Natural killer cell (primary cell): ENCODE data around the gene AKAP7. TPM values are rescaled to one million over a fixed set of nuclear protein-coding genes. Genes with fewer than 3 reads are reported as not detected.

Source experiments
- ATAC-seq, 3 donors: fragments of 150-1000 bp in 2 of 3; fragments of 200-7000 bp in 1 of 3; cut with Tn5 transposase; 1 replicate in 1 of 3; 2 replicates in 2 of 3; pipeline ENCODE4 v1.10.0; 2021; ENCODE audit warnings: mild to moderate bottlenecking in 2 of 3, moderate library complexity in 2 of 3
- DNase-seq, 2 donors: peaks; one replicate each; pipeline versions ENCODE4 v3.0.0 to v3.0.0-alpha.2; 2013 to 2021; ENCODE audit warnings: mixed read lengths in 1 of 2
- H3K27ac ChIP-seq: one replicate; pipeline ENCODE4 v1.5.1; 2013; ENCODE audit warnings: mild to moderate bottlenecking, low read length
- H3K27me3 ChIP-seq: one replicate; pipeline ENCODE4 v1.6.1; 2013; ENCODE audit warnings: low read length; ENCODE audit not compliant: control insufficient read depth, insufficient read depth
- H3K36me3 ChIP-seq: one replicate; pipeline ENCODE4 v1.6.1; 2013; ENCODE audit warnings: low read length; ENCODE audit not compliant: control insufficient read depth, insufficient read depth
- H3K4me1 ChIP-seq: one replicate; pipeline ENCODE4 v1.6.1; 2013; ENCODE audit warnings: low read length; ENCODE audit not compliant: control insufficient read depth, insufficient read depth
- H3K4me3 ChIP-seq: one replicate; pipeline ENCODE4 v1.5.1; 2013; ENCODE audit warnings: low read length
- H3K9me3 ChIP-seq: one replicate; pipeline ENCODE4 v1.6.1; 2013; ENCODE audit warnings: low read length; ENCODE audit not compliant: control insufficient read depth, insufficient read depth
- H3K27ac Mint-ChIP-seq, 2 donors: one replicate each; pipeline ENCODE4 v1.8.0; 2022; ENCODE audit warnings: mild to moderate bottlenecking in 2 of 2, mixed read lengths in 2 of 2, moderate library complexity in 1 of 2
- H3K27me3 Mint-ChIP-seq, 2 donors: one replicate each; pipeline ENCODE4 v1.8.0; 2022; ENCODE audit warnings: low read depth in 2 of 2, mixed read lengths in 2 of 2
- H3K36me3 Mint-ChIP-seq: one replicate; pipeline ENCODE4 v1.8.0; 2022; ENCODE audit warnings: mixed read lengths
- H3K4me1 Mint-ChIP-seq, 2 donors: one replicate each; pipeline ENCODE4 v1.8.0; 2022; ENCODE audit warnings: mixed read lengths in 2 of 2
- H3K4me3 Mint-ChIP-seq: one replicate; pipeline ENCODE4 v1.8.0; 2022; ENCODE audit warnings: mild to moderate bottlenecking, moderate library complexity, mixed read lengths
- H3K9me3 Mint-ChIP-seq, 2 donors: one replicate each; pipeline ENCODE4 v1.8.0; 2022; ENCODE audit warnings: mixed read lengths in 2 of 2
- CTCF ChIP-seq: fragments of 200-600 bp; IDR thresholded peaks from one replicate; pipeline ENCODE4 v1.8.0; 2022; ENCODE audit warnings: antibody characterized with exemption
- WGBS: methylation state at CpG from one replicate; pipeline ENCODE4 v1.1.7; 2013; ENCODE audit warnings: missing lambda C conversion rate; ENCODE audit not compliant: insufficient coverage; 5-methylcytosine and 5-hydroxymethylcytosine counted together
- intact Hi-C: fragments of 100-400 bp; cut with micrococcal nuclease; formaldehyde crosslinking; loops from one replicate; pipeline ENCODE4 v1.14.2; 2022
- total RNA-seq, 4 donors: library from RNA; stranded (reverse); fragments of 120-200 nt in 1 of 4; gene quantifications; one replicate each; pipeline versions ENCODE4 v1.2.3 to v1.2.4, GENCODE V29; 2013 to 2022

The AKAP7 gene
- total RNA-seq, 3 donors from 2014 or later (not counting 1 experiment from before 2014, with no cell fraction given), result 13.5 to 21.0 (median 14.7) TPM

GRCh38 chr6:131251590-131252199 is 116.4 kb downstream of the AKAP7 start:
- H3K4me1 Mint-ChIP-seq, result peaks cover 37 to 44% of the 10 kb centered on the region in 2 donors
- no peak for DNase-seq
- no peaks in the 10 kb centered on the region for H3K36me3 Mint-ChIP-seq
- H3K4me3 Mint-ChIP-seq, result no peak overlapping the region
- Histone ChIP-seq H3K9me3 (no peaks in the 10 kb centered on the region), H3K4me1 (peaks cover 5% of the 10 kb centered on the region), H3K27ac (no peak overlapping the region), H3K4me3 (no peak overlapping the region), H3K36me3 (no peaks in the 10 kb centered on the region), H3K27me3 (no peaks in the 10 kb centered on the region)
- intact Hi-C loops, result no loop called here
- no peak for ATAC-seq
- no peak overlapping the region for H3K27ac Mint-ChIP-seq
- 88% methylated on average over 3 of the region's 3 CpGs for WGBS
- H3K27me3 Mint-ChIP-seq, result no peaks in the 10 kb centered on the region
- no peaks in the 10 kb centered on the region for H3K9me3 Mint-ChIP-seq
- TF ChIP-seq CTCF, result no peak

- no peak for TF ChIP-seq CTCF
- Histone ChIP-seq H3K27me3 (no peaks in the 10 kb centered on the region), H3K36me3 (no peaks in the 10 kb centered on the region), H3K4me1 (peaks cover under 1% of the 10 kb centered on the region), H3K27ac (no peak overlapping the region), H3K4me3 (no peak overlapping the region), H3K9me3 (no peaks in the 10 kb centered on the region)
- peak in 1 of 3 donors; percentile 32 for ATAC-seq
- Mint-ChIP-seq H3K36me3 (no peaks in the 10 kb centered on the region), H3K4me1 (peaks cover 43 to 48% of the 10 kb centered on the region in 2 donors), H3K27me3 (no peaks in the 10 kb centered on the region), H3K27ac (peak overlapping the region; percentile 5 to 27), H3K4me3 (no peak overlapping the region), H3K9me3 (no peaks in the 10 kb centered on the region)
- peak in 1 of 2 donors; percentile 23 for DNase-seq
- intact Hi-C loops, result no loop called here
Measured at GRCh38 chr6:131255434-131255833, 120.2 kb downstream of the AKAP7 start.

- H3K9me3 ChIP-seq, result no peaks in the 10 kb centered on the region
- Mint-ChIP-seq H3K4me1 (peaks cover 38 to 43% of the 10 kb centered on the region in 2 donors), H3K4me3 (no peak overlapping the region), H3K27me3 (no peaks in the 10 kb centered on the region), H3K27ac (peak overlapping the region; percentile 5 to 27), H3K36me3 (no peaks in the 10 kb centered on the region), H3K9me3 (no peaks in the 10 kb centered on the region)
- H3K4me1 ChIP-seq, result no peaks in the 10 kb centered on the region
- no peaks in the 10 kb centered on the region for H3K36me3 ChIP-seq
- intact Hi-C loops, result no loop called here
- no peaks in the 10 kb centered on the region for H3K27me3 ChIP-seq
- no peak overlapping the region for H3K27ac ChIP-seq
- WGBS, result 96% methylated on average over 1 of the region's 2 CpGs
- TF ChIP-seq CTCF, result no peak
- DNase-seq (no peak), ATAC-seq (no peak)
- H3K4me3 ChIP-seq, result no peak overlapping the region
Measured at GRCh38 chr6:131255911-131256310, 120.6 kb downstream of the AKAP7 start.

- H3K36me3 ChIP-seq, result no peaks in the 10 kb centered on the region
- H3K27me3 Mint-ChIP-seq, result no peaks in the 10 kb centered on the region
- H3K4me3 Mint-ChIP-seq, result no peak overlapping the region
- intact Hi-C loops, result no loop called here
- H3K9me3 ChIP-seq, result no peaks in the 10 kb centered on the region
- H3K4me3 ChIP-seq, result no peak overlapping the region
- no peak for TF ChIP-seq CTCF
- no peaks in the 10 kb centered on the region for H3K4me1 ChIP-seq
- H3K27ac ChIP-seq, result no peak overlapping the region
- no peak overlapping the region for H3K27ac Mint-ChIP-seq
- no peaks in the 10 kb centered on the region for H3K9me3 Mint-ChIP-seq
- H3K36me3 Mint-ChIP-seq, result no peaks in the 10 kb centered on the region
- WGBS, result 94% methylated on average over 2 of the region's 2 CpGs
- H3K27me3 ChIP-seq, result no peaks in the 10 kb centered on the region
- DNase-seq, result no peak
- no peak for ATAC-seq
- peaks cover 33% of the 10 kb centered on the region in 2 donors for H3K4me1 Mint-ChIP-seq
Measured at GRCh38 chr6:131257104-131257503, 121.8 kb downstream of the AKAP7 start.
